AG09309 (cell line): ENCODE data around the gene ARHGEF17.

Experiments
- DNase-seq: peaks from one replicate; pipeline ENCODE4 v3.0.0-alpha.2; 2010; ENCODE audit warnings: low read depth
- H3K4me3 ChIP-seq: 2 replicates; pipeline ENCODE4 v1.5.1; 2011; ENCODE audit warnings: mild to moderate bottlenecking, low read depth, low read length, moderate library complexity; ENCODE audit not compliant: control insufficient read depth
- TF ChIP-seq, protein P1 (sequence below): IDR thresholded peaks from 2 replicates; pipeline ENCODE4 v1.5.1; 2011; ENCODE audit warnings: mild to moderate bottlenecking, low read depth, low read length, inconsistent platforms; ENCODE audit not compliant: insufficient read depth, control insufficient read depth; ENCODE audit errors: missing control alignments

Gene ARHGEF17

GRCh38 chr11:73347067-73347466, 39.0 kb downstream of the ARHGEF17 start:
- DNase-seq: no peak
- no peak overlapping the region for H3K4me3 ChIP-seq
- TF ChIP-seq, protein P1, sequence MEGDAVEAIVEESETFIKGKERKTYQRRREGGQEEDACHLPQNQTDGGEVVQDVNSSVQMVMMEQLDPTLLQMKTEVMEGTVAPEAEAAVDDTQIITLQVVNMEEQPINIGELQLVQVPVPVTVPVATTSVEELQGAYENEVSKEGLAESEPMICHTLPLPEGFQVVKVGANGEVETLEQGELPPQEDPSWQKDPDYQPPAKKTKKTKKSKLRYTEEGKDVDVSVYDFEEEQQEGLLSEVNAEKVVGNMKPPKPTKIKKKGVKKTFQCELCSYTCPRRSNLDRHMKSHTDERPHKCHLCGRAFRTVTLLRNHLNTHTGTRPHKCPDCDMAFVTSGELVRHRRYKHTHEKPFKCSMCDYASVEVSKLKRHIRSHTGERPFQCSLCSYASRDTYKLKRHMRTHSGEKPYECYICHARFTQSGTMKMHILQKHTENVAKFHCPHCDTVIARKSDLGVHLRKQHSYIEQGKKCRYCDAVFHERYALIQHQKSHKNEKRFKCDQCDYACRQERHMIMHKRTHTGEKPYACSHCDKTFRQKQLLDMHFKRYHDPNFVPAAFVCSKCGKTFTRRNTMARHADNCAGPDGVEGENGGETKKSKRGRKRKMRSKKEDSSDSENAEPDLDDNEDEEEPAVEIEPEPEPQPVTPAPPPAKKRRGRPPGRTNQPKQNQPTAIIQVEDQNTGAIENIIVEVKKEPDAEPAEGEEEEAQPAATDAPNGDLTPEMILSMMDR: no peak

DNA sequence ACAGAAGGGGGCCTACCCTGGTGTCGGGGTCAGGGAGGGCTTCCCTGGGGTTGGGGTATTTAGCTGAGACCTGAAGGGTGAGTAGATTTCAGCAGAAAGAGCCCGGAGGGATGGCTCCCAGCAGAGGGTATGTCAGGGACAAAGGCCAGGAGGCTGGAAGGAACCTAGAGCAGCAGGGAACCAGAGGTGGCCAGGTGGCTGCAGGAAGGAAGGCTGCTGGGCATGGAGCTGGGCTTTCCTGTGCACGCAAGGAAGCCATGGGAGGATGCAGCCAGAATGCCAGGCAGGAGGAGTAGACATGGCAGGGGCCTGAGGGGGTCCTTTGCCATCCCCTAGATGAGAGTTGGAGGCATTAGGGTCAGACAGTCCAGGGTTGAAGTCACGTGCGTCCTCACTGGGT, 40.8 kb downstream of the ARHGEF17 start:
- TF ChIP-seq, protein P1: no peak
- H3K4me3 ChIP-seq: no peak overlapping the region
- DNase-seq: no peak

- H3K4me3 ChIP-seq: no peak overlapping the region
- no peak for DNase-seq
- TF ChIP-seq, protein P1: no peak
Observed at GRCh38 chr11:73349633-73350032, 41.6 kb downstream of the ARHGEF17 start.

GRCh38 chr11:73350908-73351636, 43.0 kb downstream of the ARHGEF17 start:
- H3K4me3 ChIP-seq: no peak overlapping the region
- TF ChIP-seq, protein P1: peak; percentile 99
- DNase-seq: peak; percentile 40

GRCh38 chr11:73353422-73353821, 45.3 kb downstream of the ARHGEF17 start:
- no peak for DNase-seq
- TF ChIP-seq, protein P1: no peak

GRCh38 chr11:73355109-73355508, 47.0 kb downstream of the ARHGEF17 start:
- no peak for DNase-seq
- H3K4me3 ChIP-seq: no peak overlapping the region
- TF ChIP-seq, protein P1: no peak

More at GRCh38 chr11:73353422-73353821, 45.3 kb downstream of the ARHGEF17 start:
- no peak overlapping the region for H3K4me3 ChIP-seq
